HG03558 (cell line): ENCODE results near the gene MESD.

Source experiments
- ATAC-seq: cut with Tn5 transposase; IDR thresholded peaks from one replicate; pipeline ENCODE4 v1.9.1; 2021; ENCODE audit warnings: moderate number of reproducible peaks; ENCODE audit not compliant: unreplicated experiment; ENCODE audit errors: extremely low read depth

Gene MESD

GRCh38 chr15:80989518-80990478, at the start of gene MESD:
Gene MESD, minus strand, starts transcription at chr15:80989819. Its CDS starts 28 bp downstream, at chr15:80989791.
- peak; percentile 89 for ATAC-seq

GRCh38 chr15:81038975-81039607, 49.5 kb upstream of the MESD start:
- no peak for ATAC-seq

GRCh38 chr15:81037952-81038743, 48.5 kb upstream of the MESD start:
- no peak for ATAC-seq

- ATAC-seq = no peak
These were observed 43.9 kb upstream of the MESD start for GRCh38 chr15:81033508-81033907.

GRCh38 chr15:81032818-81033217, 43.2 kb upstream of the MESD start:
- ATAC-seq = no peak

- no peak for ATAC-seq
These were observed 42.7 kb upstream of the MESD start for GRCh38 chr15:81032355-81032754.

GRCh38 chr15:81031203-81031602, 41.6 kb upstream of the MESD start:
- ATAC-seq = no peak

- ATAC-seq = no peak
These were observed 40.7 kb upstream of the MESD start for GRCh38 chr15:81030301-81030750.

GRCh38 chr15:81029414-81030300, 40.0 kb upstream of the MESD start:
- no peak for ATAC-seq

GRCh38 chr15:81026836-81027599, 37.4 kb upstream of the MESD start:
- no peak for ATAC-seq

GRCh38 chr15:81025721-81026370, 36.2 kb upstream of the MESD start:
- no peak for ATAC-seq

GRCh38 chr15:81024936-81025335, 35.3 kb upstream of the MESD start:
- no peak for ATAC-seq

- no peak for ATAC-seq
These were observed 34.8 kb upstream of the MESD start for GRCh38 chr15:81024265-81024872.

- peak; percentile 86 for ATAC-seq
These were observed 34.1 kb upstream of the MESD start for GRCh38 chr15:81023483-81024264.

- ATAC-seq = no peak
These were observed 31.7 kb upstream of the MESD start for GRCh38 chr15:81021321-81021720.

GRCh38 chr15:81018197-81018596, 28.6 kb upstream of the MESD start:
- no peak for ATAC-seq

- ATAC-seq = no peak
These were observed 27.0 kb upstream of the MESD start for GRCh38 chr15:81016489-81017068.
